PC-9 (cell line): ENCODE data around the gene DSTYK. TPM values are rescaled to one million over a fixed set of nuclear protein-coding genes. Genes with fewer than 3 reads are reported as not detected.
"Not testable (repeated sequence)": the region's sequence is repeated elsewhere in the genome, so short reads cannot be mapped to it uniquely, and the experiment has no call there.

ENCODE experiments used
- BruUV-seq: library from RNA; stranded (reverse); fragments of 400-500 nt; replicated peaks from 2 replicates; lab custom pipeline; 2021; lab: Mats Ljungman, UMichigan
- CTCF ChIA-PET: fragments of 300-600 bp; sonication (Branson Sonifier 250); formaldehyde crosslinking; loops from one replicate; lab custom pipeline; 2022; ENCODE audit warnings: antibody characterized with exemption; lab: Charles Lee
- POLR2A ChIA-PET: fragments of 300-600 bp; sonication (Branson Sonifier 250); formaldehyde crosslinking; loops from one replicate; lab custom pipeline; 2022; ENCODE audit warnings: antibody characterized with exemption; ENCODE audit not compliant: unreplicated experiment; lab: Charles Lee
- DNase-seq, 2 experiments: peaks; one replicate each; pipeline versions ENCODE4 v3.0.0 to v3.0.0-alpha.2; 2015 to 2022; ENCODE audit warnings: mixed read lengths in 1 of 2
- H2AFZ ChIP-seq: fragments of 200-600 bp; sonication (generic); 2 replicates; pipeline ENCODE4 v1.8.1; 2017; ENCODE audit warnings: antibody characterized with exemption
- H3F3A ChIP-seq: fragments of 200-600 bp; sonication (generic); 2 replicates; pipeline ENCODE4 v1.8.1; 2017; ENCODE audit warnings: antibody characterized with exemption, mild to moderate bottlenecking, low read depth; ENCODE audit not compliant: insufficient read depth
- H3K27ac ChIP-seq: fragments of 200-600 bp; sonication (generic); 2 replicates; pipeline ENCODE4 v1.6.1; 2016; ENCODE audit warnings: mixed run types
- H3K27me3 ChIP-seq: fragments of 200-600 bp; sonication (generic); 2 replicates; pipeline ENCODE4 v1.6.1; 2016; ENCODE audit warnings: low read depth, mixed run types; ENCODE audit not compliant: insufficient read depth
- H3K36me3 ChIP-seq: fragments of 200-600 bp; sonication (generic); 2 replicates; pipeline ENCODE4 v1.6.1; 2016; ENCODE audit warnings: low read depth, mixed run types
- H3K4me1 ChIP-seq: fragments of 200-600 bp; sonication (generic); replicated peaks from 2 replicates; pipeline ENCODE4 v1.6.1; 2016; ENCODE audit warnings: mixed run types; ENCODE audit not compliant: insufficient read depth
- H3K4me2 ChIP-seq: fragments of 200-600 bp; sonication (generic); 2 replicates; pipeline ENCODE4 v1.6.1; 2017; ENCODE audit warnings: mixed run types
- H3K4me3 ChIP-seq: fragments of 200-600 bp; sonication (generic); 2 replicates; pipeline ENCODE4 v1.6.1; 2016; ENCODE audit warnings: mixed run types
- H3K79me2 ChIP-seq: fragments of 200-600 bp; sonication (generic); 2 replicates; pipeline ENCODE4 v1.6.1; 2017; ENCODE audit warnings: low read depth, mixed run types
- H3K9me2 ChIP-seq: fragments of 200-600 bp; sonication (generic); 2 replicates; pipeline ENCODE4 v1.8.1; 2017; ENCODE audit warnings: mild to moderate bottlenecking; ENCODE audit not compliant: insufficient read depth
- H3K9me3 ChIP-seq: fragments of 200-600 bp; sonication (generic); 2 replicates; pipeline ENCODE4 v1.8.1; 2016; ENCODE audit warnings: low read depth; ENCODE audit not compliant: insufficient read depth
- H4K20me1 ChIP-seq: fragments of 200-600 bp; sonication (generic); 2 replicates; pipeline ENCODE4 v1.8.1; 2017; ENCODE audit not compliant: insufficient read depth
- EZH2 ChIP-seq: fragments of 200-600 bp; sonication (generic); IDR thresholded peaks from 2 replicates; pipeline ENCODE4 v1.8.0; 2017; ENCODE audit warnings: antibody characterized with exemption, low read depth
- intact Hi-C: fragments of 100-400 bp; cut with micrococcal nuclease; formaldehyde crosslinking; loops from one replicate; pipeline ENCODE4 v1.10.0; 2022; ENCODE audit not compliant: unreplicated experiment
- total RNA-seq: library from RNA; stranded (reverse); gene quantifications from 2 replicates; pipeline ENCODE4 v1.2.3, GENCODE V29; 2021
- TF ChIP-seq, protein P1 (sequence below): fragments of 200-600 bp; sonication (generic); conservative IDR thresholded peaks from 2 replicates; pipeline ENCODE4 v1.6.1; 2017; ENCODE audit warnings: mixed run types, antibody characterized with exemption, mild to moderate bottlenecking, moderate library complexity

The DSTYK gene
- total RNA-seq, 1 experiment from 2014 or later = 8.1 TPM

DNA sequence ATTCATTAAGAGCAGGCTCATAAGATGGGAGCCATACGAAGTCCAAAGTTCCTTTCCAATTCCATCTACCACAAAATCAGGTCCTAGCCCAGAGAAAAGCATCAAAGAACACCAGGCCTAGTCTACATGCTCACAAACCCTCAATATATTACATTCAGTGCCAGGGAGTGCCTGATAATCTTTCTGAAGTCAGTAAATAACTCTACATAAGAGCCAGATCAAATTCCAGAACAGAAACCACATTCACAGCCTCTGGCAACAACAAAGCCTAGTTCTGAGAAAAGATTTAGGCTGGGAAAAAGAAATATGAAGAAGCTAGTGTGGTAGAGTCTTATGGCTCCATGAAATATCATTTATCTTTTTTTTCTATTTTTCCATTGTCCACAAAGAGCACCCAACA, 49.2 kb downstream of the DSTYK start:
- Histone ChIP-seq H3K27ac (no peak overlapping the region), H3K4me1 (no peaks in the 10 kb centered on the region), H3K36me3 (0 out of 2 replicates have a peak, but pooled peaks cover under 1% of the 10 kb centered on the region), H3K4me2 (no peak overlapping the region), H2AFZ (no peak overlapping the region), H3K27me3 (no peaks in the 10 kb centered on the region), H3K9me3 (no peaks in the 10 kb centered on the region), H3K4me3 (no peak overlapping the region), H3F3A (no peaks in the 10 kb centered on the region), H3K9me2 (no peaks in the 10 kb centered on the region), H4K20me1 (no peaks in the 10 kb centered on the region), H3K79me2 (no peaks in the 10 kb centered on the region)
- intact Hi-C loops = no loop called here
- no peak for TF ChIP-seq EZH2
- TF ChIP-seq, protein P1, sequence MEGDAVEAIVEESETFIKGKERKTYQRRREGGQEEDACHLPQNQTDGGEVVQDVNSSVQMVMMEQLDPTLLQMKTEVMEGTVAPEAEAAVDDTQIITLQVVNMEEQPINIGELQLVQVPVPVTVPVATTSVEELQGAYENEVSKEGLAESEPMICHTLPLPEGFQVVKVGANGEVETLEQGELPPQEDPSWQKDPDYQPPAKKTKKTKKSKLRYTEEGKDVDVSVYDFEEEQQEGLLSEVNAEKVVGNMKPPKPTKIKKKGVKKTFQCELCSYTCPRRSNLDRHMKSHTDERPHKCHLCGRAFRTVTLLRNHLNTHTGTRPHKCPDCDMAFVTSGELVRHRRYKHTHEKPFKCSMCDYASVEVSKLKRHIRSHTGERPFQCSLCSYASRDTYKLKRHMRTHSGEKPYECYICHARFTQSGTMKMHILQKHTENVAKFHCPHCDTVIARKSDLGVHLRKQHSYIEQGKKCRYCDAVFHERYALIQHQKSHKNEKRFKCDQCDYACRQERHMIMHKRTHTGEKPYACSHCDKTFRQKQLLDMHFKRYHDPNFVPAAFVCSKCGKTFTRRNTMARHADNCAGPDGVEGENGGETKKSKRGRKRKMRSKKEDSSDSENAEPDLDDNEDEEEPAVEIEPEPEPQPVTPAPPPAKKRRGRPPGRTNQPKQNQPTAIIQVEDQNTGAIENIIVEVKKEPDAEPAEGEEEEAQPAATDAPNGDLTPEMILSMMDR = no peak
- ChIA-PET POLR2A (no interaction called here), CTCF (no interaction called here)
- no peak for DNase-seq
- BruUV-seq = no TSS peak

DNA sequence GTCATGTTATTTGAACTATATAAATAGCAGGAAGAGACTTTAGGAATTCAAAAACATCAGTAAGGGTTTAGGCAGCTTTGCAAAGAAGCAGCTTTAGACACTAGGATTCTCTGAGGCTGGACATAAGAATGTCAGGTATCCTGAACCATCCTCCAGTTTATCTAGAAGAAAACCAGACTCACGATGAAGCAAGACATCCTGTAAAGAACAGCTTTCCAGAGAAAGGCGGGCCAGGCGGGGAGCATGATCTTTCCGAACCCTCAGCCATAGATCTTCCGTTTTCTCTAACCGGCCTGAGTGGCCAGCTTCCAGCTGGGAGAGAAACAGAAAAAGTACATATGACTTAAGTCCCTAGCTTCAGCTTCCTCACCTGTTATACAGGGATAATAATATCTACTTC, 50.4 kb downstream of the DSTYK start:
- no peaks in the 10 kb centered on the region for H3K79me2 ChIP-seq
- H3K4me3 ChIP-seq = no peak overlapping the region
- no peaks in the 10 kb centered on the region for H4K20me1 ChIP-seq
- no peak overlapping the region for H3K4me2 ChIP-seq
- DNase-seq = no peak
- intact Hi-C loops = no loop called here
- peaks cover 10% of the 10 kb centered on the region; the same call in 1 of the 2 replicates for H3K36me3 ChIP-seq
- H3K9me2 ChIP-seq = no peaks in the 10 kb centered on the region
- H3K27ac ChIP-seq = no peak overlapping the region
- POLR2A ChIA-PET = no interaction called here
- no peaks in the 10 kb centered on the region for H3K4me1 ChIP-seq
- BruUV-seq = no TSS peak
- H3F3A ChIP-seq = no peaks in the 10 kb centered on the region
- peaks cover 2% of the 10 kb centered on the region; the same call in 1 of the 2 replicates for H3K9me3 ChIP-seq
- no peak for TF ChIP-seq EZH2
- TF ChIP-seq, protein P1 = no peak
- CTCF ChIA-PET = interaction anchor here (0.6 kb wide), 1 partner anchor 41 kb away, joined by 3 read pairs; no protein-coding TSS in a partner anchor
- H3K27me3 ChIP-seq = no peaks in the 10 kb centered on the region
- H2AFZ ChIP-seq = no peak overlapping the region

DNA sequence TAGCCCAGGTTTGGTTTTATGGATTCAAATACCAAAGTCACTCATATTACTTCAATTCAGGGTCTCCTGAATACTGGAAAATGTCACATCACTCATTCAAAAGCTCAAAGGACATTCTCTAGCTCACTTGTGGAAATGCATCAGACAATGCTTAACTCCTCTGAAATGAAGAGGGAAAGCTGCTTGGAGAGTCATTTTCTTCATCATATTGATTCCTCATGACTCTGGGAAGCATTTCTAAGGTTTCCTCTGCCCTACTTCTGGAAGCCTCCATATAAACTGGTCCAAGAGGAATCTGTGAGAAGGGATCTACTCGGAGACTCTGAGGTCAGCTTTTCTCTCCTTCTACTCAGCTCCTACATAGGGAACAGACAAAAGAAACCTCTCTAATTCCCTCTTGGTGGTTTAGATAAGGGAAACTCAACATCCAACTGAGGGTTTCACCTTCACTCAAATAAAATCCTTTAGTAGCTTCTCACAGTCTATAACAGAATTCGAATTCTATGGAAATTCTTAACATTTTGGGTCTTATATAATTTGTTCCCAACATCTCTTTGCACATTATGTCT, 53.4 kb downstream of the DSTYK start:
- H3K27me3 ChIP-seq = no peaks in the 10 kb centered on the region
- no peaks in the 10 kb centered on the region for H3K4me1 ChIP-seq
- DNase-seq = no peak
- H4K20me1 ChIP-seq = no peaks in the 10 kb centered on the region
- POLR2A ChIA-PET = interaction anchor here (0.8 kb wide), 1 partner anchor 9 kb away, joined by 7 read pairs; no protein-coding TSS in a partner anchor
- no peak overlapping the region for H3K4me3 ChIP-seq
- H3K9me3 ChIP-seq = peaks cover 4% of the 10 kb centered on the region; the same call in 1 of the 2 replicates
- BruUV-seq = no TSS peak
- H2AFZ ChIP-seq = no peak overlapping the region
- no peaks in the 10 kb centered on the region for H3K9me2 ChIP-seq
- H3F3A ChIP-seq = no peaks in the 10 kb centered on the region
- intact Hi-C loops = no loop called here
- TF ChIP-seq, protein P1 = no peak
- no peak for TF ChIP-seq EZH2
- no peaks in the 10 kb centered on the region for H3K79me2 ChIP-seq
- no peak overlapping the region for H3K4me2 ChIP-seq
- peaks cover 10% of the 10 kb centered on the region for H3K36me3 ChIP-seq
- CTCF ChIA-PET = no interaction called here
- H3K27ac ChIP-seq = no peak overlapping the region

DNA sequence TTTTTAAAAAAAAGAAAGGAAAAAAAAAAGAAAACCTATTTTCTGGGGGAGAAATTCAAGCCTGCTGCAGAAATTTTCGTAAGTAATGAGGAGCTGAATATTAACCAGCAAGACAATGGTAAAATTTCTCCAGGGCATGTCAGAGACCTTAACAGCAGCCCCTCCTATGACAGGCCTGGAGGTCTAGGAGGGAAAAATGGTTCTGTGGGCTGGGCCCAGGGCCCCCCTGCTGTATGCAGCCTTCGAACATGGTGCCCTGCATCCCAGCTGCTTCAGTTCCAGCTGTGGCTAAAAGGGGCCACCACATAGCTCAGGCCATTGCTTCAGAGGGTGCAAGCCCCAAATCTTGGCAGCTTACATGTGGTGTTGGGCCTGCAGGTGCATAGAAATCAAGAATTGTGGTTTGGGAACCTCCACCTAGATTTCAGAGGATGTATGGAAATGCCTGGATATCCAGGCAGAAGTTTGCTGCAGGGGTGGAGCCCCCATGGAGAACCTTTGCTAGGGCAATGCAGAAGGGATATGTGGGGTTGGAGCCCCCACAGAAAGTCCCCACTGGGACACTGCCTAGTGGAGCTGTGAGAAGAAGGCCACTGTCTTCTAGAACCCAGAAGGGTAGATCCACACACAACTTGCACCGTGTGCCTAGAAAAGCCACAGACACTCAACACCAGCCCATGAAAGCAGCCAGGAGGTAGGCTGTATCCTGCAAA, 55.7 kb downstream of the DSTYK start:
- H3K4me1 ChIP-seq, H3K4me3 ChIP-seq, H3K9me2 ChIP-seq, CTCF ChIA-PET, H3K9me3 ChIP-seq, H4K20me1 ChIP-seq, DNase-seq, POLR2A ChIA-PET, H3K79me2 ChIP-seq, H3K27me3 ChIP-seq, intact Hi-C loops, H3F3A ChIP-seq, H3K4me2 ChIP-seq, H2AFZ ChIP-seq, BruUV-seq, H3K36me3 ChIP-seq, H3K27ac ChIP-seq: not testable (repeated sequence)
